MM.1S (cell line): Measurements from ENCODE around the gene EPHA10.

Experiments
- CTCF ChIP-seq: fragments of 300-600 bp; sonication (generic); IDR thresholded peaks from 2 replicates; pipeline ENCODE4 v1.5.1; 2016; ENCODE audit warnings: antibody characterized with exemption, low read length, mixed read lengths
- EZH2phosphoT487 ChIP-seq: fragments of 300-600 bp; sonication (generic); IDR thresholded peaks from 2 replicates; pipeline ENCODE4 v1.6.1; 2018; ENCODE audit warnings: antibody characterized with exemption, low read length

GRCh38 chr1:37794372-37795339, 29.7 kb upstream of the EPHA10 start:
- TF ChIP-seq EZH2phosphoT487 (no peak), CTCF (no peak)
